Skeletal muscle tissue (tissue), 4 donors: ENCODE results near the gene PDCD7. TPM values are rescaled to one million over a fixed set of nuclear protein-coding genes. Genes with fewer than 3 reads are reported as not detected.
"Not testable (repeated sequence)": the region's sequence is repeated elsewhere in the genome, so short reads cannot be mapped to it uniquely, and the experiment has no call there.

ENCODE experiments used
- H3K27ac ChIP-seq: one replicate; pipeline ENCODE4 v1.7.0; 2013; ENCODE audit warnings: mild to moderate bottlenecking, low read depth, low read length, inconsistent platforms
- H3K27me3 ChIP-seq, 3 donors: one replicate each; pipeline ENCODE4 v1.7.0; 2013; ENCODE audit warnings: low read length in 3 of 3; ENCODE audit not compliant: control insufficient read depth in 3 of 3, insufficient read depth in 3 of 3
- H3K36me3 ChIP-seq, 3 donors: one replicate each; pipeline ENCODE4 v1.7.0; 2013; ENCODE audit warnings: low read length in 3 of 3; ENCODE audit not compliant: control insufficient read depth in 3 of 3, insufficient read depth in 3 of 3
- H3K4me1 ChIP-seq, 3 donors: one replicate each; pipeline ENCODE4 v1.7.0; 2013; ENCODE audit warnings: low read length in 3 of 3, mild to moderate bottlenecking in 3 of 3; ENCODE audit not compliant: control insufficient read depth in 3 of 3, insufficient read depth in 3 of 3
- H3K4me3 ChIP-seq, 3 donors: one replicate each; pipeline ENCODE4 v1.7.0; 2013; ENCODE audit warnings: low read length in 3 of 3
- H3K9ac ChIP-seq, 3 donors: one replicate each; pipeline ENCODE4 v1.7.0; 2013; ENCODE audit warnings: low read length in 3 of 3, mild to moderate bottlenecking in 3 of 3, moderate library complexity in 2 of 3, low read depth in 1 of 3
- H3K9me3 ChIP-seq, 3 donors: one replicate each; pipeline ENCODE4 v1.7.0; 2013; ENCODE audit warnings: low read length in 3 of 3; ENCODE audit not compliant: control insufficient read depth in 3 of 3
- total RNA-seq: library from RNA; depleted of rRNA; stranded (reverse); fragments of >200 nt; gene quantifications from one replicate; pipeline ENCODE4 v1.2.3, GENCODE V29; 2014
- donor health status: Osteomylitis.

Gene PDCD7
- total RNA-seq, 1 donor from 2014 or later = 11.5 TPM

DNA sequence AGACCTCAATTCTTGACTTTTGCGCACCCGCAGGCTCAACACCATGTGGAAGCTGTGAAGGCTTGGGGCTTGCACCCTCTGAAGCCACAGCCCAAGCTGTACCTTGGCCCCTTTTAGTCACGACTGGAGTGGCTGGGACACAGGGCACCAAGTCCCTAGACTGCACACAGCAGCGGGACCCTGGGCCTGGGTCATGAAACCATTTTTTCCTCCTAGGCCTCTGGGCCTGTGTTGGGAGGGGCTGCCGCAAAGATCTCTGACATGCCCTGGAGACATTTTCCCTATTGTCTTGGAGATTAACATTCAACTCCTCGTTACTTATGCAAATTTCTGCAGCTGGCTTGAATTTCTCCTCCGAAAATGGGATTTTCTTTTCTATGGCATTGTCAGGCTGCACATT, 3.5 kb upstream of the PDCD7 start:
- H3K27ac ChIP-seq, H3K9me3 ChIP-seq: not testable (repeated sequence)

DNA sequence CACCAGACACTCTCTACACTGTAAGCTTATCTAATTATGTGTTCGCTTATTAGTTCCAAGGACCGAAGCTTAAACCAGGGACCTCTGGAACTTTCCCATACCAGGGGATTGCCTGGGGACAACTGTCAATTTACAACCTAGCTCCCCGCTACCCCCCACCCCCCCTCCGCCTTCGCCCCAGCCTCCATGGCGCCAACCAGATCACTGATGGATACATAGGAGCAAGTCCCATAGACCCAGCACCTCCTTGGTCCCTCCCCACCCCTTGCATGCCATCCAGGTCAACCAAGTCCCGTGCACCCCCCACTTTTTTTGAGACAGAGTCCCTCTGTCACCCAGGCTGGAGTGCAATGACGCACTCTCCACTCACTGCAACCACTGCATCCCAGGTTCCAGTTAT, 930 bp upstream of the PDCD7 start:
- Histone ChIP-seq H3K36me3 (peaks cover 5 to 7% (median 6%) of the 10 kb centered on the region in 3 donors), H3K9me3 (no peaks in the 10 kb centered on the region), H3K27ac (no peak overlapping the region), H3K27me3 (no peaks in the 10 kb centered on the region), H3K4me1 (peaks cover 12 to 16% (median 12%) of the 10 kb centered on the region in 3 donors), H3K9ac (no peak overlapping the region), H3K4me3 (peak overlapping the region in 2 of 3 donors; percentile 73 to 84)

More for the DNA sequence above, 3.5 kb upstream of the PDCD7 start:
- peaks cover 7 to 11% (median 10%) of the 10 kb centered on the region in 3 donors for H3K4me1 ChIP-seq
- H3K27me3 ChIP-seq, H3K9ac ChIP-seq, H3K36me3 ChIP-seq, H3K4me3 ChIP-seq: not testable (repeated sequence)

DNA sequence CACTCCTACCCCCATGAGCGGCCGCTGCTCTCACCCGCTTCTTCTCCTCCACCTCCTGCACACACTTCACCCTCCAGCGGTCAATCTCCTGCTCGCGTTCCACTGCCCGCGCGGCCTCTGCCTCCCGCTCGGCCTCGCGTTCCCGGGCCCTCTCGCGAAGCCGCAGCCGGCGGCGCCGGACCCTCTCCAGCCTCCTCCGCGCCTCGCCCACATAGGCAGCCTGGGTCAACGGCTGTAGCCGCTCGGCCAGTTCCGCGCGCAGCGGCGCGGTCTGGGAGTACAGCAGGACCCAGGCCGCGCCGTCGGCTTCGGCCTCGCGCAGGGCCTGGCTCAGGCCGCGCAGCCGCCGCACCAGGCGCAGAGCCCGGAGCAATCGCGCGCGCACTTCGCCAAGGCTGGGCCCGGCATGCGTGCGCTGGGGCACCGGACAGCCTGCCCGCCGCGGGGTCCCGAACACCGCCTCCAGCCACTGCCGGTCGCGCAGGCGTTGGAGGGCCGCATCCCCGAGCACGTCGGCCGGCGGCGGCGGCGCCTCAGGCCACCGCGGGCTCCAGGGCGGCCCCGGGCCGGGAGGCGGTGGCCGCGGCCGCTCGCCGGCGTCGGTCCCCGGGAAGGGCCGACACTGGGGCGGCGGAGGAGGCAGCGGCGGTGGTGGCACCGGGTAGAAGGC, 595 bp downstream of the PDCD7 start:
- Histone ChIP-seq H3K9me3 (no peaks in the 10 kb centered on the region), H3K27me3 (no peaks in the 10 kb centered on the region), H3K4me3 (peak overlapping the region; percentile 73 to 87 (median 79)), H3K9ac (peak overlapping the region; percentile 88 to 92 (median 89)), H3K4me1 (peaks cover 12 to 16% (median 12%) of the 10 kb centered on the region in 3 donors), H3K36me3 (peaks cover 18 to 22% (median 20%) of the 10 kb centered on the region in 3 donors), H3K27ac (peak overlapping the region; percentile 73)

DNA sequence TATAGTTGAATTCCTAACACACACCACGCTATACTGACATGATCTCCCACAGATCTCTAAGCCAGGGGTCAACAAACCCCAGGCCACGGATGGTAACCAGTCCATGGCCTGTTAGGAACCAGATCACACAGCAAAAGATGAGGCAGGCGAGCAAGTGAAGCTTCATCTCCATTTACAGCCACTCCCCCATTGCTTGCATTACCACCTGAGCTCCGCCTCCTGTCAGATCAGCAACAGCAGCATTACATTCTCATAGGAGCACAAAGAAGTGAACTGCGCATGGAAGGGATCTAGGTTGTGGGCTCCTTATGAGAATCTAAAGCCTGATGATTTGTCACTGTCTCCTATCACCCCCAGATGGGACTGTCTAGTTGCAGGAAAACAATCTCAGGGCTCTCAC, 2.7 kb downstream of the PDCD7 start:
- no peak overlapping the region for H3K9ac ChIP-seq
- H3K4me1 ChIP-seq = peaks cover 12 to 16% (median 12%) of the 10 kb centered on the region in 3 donors
- H3K4me3 ChIP-seq = no peak overlapping the region
- H3K9me3 ChIP-seq = no peaks in the 10 kb centered on the region
- no peaks in the 10 kb centered on the region for H3K27me3 ChIP-seq
- H3K27ac ChIP-seq = no peak overlapping the region
- H3K36me3 ChIP-seq = peaks cover 26 to 40% (median 31%) of the 10 kb centered on the region in 3 donors

DNA sequence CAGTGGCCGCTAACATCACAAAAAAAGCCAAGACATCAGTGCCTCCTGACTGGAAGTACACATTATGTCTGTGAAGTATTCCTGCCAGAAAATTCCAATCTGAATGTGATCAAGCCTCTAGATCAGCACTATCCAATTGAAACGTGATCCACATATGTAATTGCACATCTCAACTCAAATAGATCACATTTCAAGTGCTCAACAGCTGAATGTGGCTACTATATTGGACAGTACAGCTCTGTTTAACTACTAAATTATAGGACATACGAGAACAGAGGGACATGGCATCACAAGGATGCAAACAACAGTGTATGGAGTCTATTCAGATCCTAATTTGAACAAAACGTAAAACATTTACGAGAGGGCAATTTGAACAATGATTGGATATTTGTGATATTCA, 18.1 kb downstream of the PDCD7 start:
- H3K36me3 ChIP-seq = peaks cover 22 to 60% (median 39%) of the 10 kb centered on the region in 3 donors
- H3K9me3 ChIP-seq = no peaks in the 10 kb centered on the region
- H3K4me3 ChIP-seq = no peak overlapping the region
- H3K27ac ChIP-seq = no peak overlapping the region
- no peaks in the 10 kb centered on the region for H3K27me3 ChIP-seq
- H3K9ac ChIP-seq = no peak overlapping the region
- peaks cover 0 to 2% (median 0%) of the 10 kb centered on the region in 3 donors for H3K4me1 ChIP-seq

DNA sequence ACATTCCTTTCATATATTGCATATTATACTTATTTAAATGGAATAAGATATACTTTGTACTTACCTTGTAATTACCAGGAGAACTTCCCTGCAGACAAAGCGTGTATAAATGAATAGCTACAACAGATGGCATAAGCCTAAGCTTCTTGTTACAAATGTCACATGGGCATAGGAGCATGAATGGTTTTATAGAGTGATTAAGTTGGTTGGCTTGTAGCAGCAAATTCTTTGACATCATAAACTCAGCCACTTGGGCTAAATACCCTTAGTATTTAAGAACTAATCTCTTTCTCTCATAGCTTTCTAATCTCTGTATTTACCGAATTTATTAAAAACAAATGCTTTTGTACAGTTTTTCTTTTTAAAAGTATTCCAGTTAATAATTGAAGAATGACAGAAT, 18.5 kb downstream of the PDCD7 start, which contains the start of gene UBAP1L:
Gene UBAP1L, minus strand, starts transcription at position 115 of the 400 bp plus-strand sequence. CDS start 8,985 bp downstream, outside the sequence.
- Histone ChIP-seq H3K4me3 (no peak within 1 kb of the TSS), H3K27ac (no peak within 1 kb of the TSS), H3K4me1 (peaks cover 0 to 2% (median 0%) of the 10 kb centered on the region in 3 donors), H3K27me3 (no peaks in the 10 kb centered on the region), H3K9me3 (no peaks in the 10 kb centered on the region), H3K9ac (no peak within 1 kb of the TSS), H3K36me3 (peaks cover 22 to 60% (median 39%) of the 10 kb centered on the region in 3 donors)

DNA sequence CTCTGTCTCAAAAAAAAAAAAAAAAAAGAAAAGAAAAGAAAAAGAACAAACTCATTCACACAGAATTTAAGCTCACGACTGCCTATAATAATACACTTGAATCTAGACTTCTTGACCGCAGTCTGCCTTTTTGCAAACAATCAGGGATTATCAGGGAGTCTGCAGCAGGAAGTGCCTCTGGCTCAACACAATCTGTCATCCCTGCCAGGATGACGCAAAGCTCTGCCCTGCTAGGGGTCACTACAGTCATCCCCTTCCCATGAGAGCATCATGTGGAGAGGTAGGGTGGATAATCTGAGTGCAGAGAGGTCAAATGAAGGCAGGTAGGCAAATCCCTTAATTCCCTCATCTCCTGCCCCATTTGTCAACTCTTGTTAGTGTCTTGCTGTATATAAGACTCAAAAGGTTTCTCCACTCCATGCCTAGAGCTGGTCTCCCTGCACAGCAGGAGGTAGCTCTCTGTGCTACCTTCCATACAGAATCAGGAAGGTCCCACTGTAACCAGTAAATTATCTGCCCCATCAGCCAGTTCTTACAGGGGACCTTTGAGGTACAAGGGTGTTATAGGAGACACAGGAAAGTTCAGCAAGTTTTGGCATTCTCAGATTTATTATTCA, 22.8 kb downstream of the PDCD7 start:
- Histone ChIP-seq H3K36me3 (peaks cover 13 to 33% (median 20%) of the 10 kb centered on the region in 3 donors), H3K27ac (no peak overlapping the region), H3K4me3 (no peak overlapping the region), H3K9me3 (no peaks in the 10 kb centered on the region), H3K27me3 (no peaks in the 10 kb centered on the region), H3K9ac (no peak overlapping the region), H3K4me1 (peaks cover 0 to 2% (median 0%) of the 10 kb centered on the region in 3 donors)

DNA sequence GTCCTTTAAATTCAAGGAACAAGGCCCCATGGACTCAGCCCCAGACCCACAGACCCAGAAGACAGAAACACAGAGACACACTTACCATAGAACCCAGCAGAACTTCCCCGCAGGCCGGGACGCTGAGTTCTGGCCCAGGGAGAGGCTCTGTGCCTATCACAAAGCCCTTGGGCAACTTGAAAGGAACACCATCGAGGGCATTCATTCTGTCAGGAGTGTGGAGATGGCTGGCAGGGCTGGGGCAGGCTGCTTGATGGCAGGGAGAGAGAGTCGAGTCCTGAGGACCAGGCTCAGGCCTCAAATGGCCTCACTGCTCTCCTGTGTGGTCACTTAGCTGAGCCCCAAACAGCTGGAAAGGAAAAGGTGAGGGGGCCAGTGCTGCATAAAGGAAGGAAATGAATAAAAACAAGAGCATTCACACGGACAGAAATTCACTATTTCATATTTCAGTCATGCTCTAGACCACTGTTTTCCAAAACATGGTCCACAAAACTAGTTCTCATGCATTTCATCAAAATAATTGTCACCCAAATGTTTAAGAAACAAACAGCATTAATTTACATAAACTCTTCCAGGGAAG, 27.5 kb downstream of the PDCD7 start:
- H3K9ac ChIP-seq = no peak overlapping the region
- no peaks in the 10 kb centered on the region for H3K27me3 ChIP-seq
- H3K27ac ChIP-seq = no peak overlapping the region
- H3K36me3 ChIP-seq = peaks cover 7 to 16% (median 16%) of the 10 kb centered on the region in 3 donors
- no peak overlapping the region for H3K4me3 ChIP-seq
- no peaks in the 10 kb centered on the region for H3K9me3 ChIP-seq
- H3K4me1 ChIP-seq = peaks cover 0 to 6% (median 2%) of the 10 kb centered on the region in 3 donors

DNA sequence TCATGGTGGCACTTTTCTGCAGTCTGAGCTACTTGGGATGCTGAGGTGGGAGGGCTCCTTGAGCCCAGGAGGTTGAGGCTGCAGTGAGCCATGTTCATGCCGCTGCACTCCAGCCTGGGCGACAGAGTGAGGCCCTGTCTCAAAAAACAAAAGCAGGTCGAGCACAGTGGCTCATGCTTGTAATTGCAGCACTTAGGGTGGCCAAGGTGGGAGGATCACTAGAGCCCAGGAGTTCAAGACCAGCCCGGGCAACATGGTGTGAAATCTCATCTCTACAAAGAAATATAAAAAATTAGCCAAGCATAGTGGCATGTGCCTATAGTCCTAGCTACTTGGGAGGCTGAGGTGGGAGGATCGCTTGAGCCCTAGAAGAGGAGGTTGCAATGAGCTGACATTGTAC, 28.6 kb downstream of the PDCD7 start:
- Histone ChIP-seq H3K27ac (no peak overlapping the region), H3K4me1 (peaks cover 0 to 6% (median 2%) of the 10 kb centered on the region in 3 donors), H3K9me3 (no peaks in the 10 kb centered on the region), H3K27me3 (no peaks in the 10 kb centered on the region), H3K9ac (no peak overlapping the region), H3K36me3 (peaks cover 17 to 23% (median 19%) of the 10 kb centered on the region in 3 donors), H3K4me3 (no peak overlapping the region)

DNA sequence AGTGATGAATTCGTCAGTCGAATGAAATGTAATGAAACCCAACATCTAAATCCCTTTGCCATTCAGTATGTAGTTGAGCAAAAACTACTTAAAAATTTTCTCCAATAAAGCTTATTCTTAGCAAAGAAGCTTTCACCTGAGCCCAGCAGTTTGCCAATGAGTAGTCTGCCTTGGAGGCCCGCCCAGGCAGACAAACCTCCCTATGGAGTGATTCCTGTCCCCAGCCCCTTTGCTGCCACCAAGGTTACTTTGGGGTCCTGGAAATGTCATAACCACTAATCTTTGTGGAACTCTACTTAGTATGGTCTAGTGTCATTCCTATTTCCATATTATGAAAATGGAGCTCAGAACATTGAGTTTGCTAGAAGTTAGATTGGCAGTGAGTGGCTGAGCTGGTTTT, 30.7 kb downstream of the PDCD7 start:
- Histone ChIP-seq H3K36me3 (peaks cover 31 to 43% (median 36%) of the 10 kb centered on the region in 3 donors), H3K4me3 (no peak overlapping the region), H3K9me3 (no peaks in the 10 kb centered on the region), H3K9ac (no peak overlapping the region), H3K4me1 (peaks cover 0 to 6% (median 2%) of the 10 kb centered on the region in 3 donors), H3K27me3 (no peaks in the 10 kb centered on the region), H3K27ac (no peak overlapping the region)
